Measurements from ENCODE around the gene CNTNAP2.

GRCh38 chr7:146865696-146866095, 749.1 kb downstream of the CNTNAP2 start:
- TF ChIP-seq CTCF (conservative IDR thresholded peaks at IDR 0.05; ENCODE audit: low read depth, low read length), result no peak
- TF ChIP-seq EZH2 (IDR thresholded peaks at IDR 0.05; ENCODE audit: borderline replicate concordance, low read depth, low read length, poor library complexity, severe bottlenecking), result no peak
